NCI-H748 treated with DMSO at 0.1 percent for 48 hours (cell line): Measurements from ENCODE around the gene RFX3.

ENCODE experiments used
- DNase-seq: peaks from one replicate; lab custom pipeline; 2025; lab: John Stamatoyannopoulos, UW

The RFX3 gene

DNA sequence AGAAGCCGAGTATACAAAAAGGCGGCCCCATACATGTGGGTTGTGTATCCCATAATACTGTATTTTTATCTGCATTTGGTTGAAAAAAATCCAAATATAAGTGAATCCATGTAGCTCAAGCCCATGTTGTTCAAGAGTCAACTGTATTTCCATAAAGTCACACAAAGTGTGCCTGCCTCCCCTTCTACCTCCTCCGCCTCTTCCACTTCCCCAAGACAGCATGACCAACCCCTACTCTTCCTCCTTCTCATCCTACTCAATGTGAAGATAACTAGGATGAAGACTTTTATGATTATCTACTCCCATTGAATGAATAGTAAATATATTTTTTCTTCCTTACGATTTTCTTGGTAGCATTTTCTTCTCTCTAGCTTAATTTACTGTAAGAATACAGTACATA, 92.7 kb downstream of the RFX3 start:
- no peak for DNase-seq

DNA sequence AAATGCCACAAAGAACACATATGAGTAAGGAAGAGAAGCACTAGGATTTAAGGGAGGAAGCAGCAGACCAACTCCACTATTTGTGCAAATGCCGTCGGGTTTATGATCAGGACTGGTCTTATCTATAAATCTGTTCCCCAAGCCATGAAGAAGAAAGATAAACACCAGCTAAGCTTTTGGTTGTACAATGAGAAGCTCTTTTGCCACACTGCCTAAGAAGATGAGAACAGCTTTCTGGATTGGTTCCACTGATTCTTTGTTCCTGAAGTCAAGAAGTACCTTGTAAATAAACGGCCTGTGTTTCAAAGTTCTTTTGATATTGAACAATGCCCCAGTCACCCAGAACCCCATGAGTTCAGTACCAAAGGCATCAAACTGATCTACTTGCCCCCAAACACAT, 93.9 kb downstream of the RFX3 start:
- no peak for DNase-seq

DNA sequence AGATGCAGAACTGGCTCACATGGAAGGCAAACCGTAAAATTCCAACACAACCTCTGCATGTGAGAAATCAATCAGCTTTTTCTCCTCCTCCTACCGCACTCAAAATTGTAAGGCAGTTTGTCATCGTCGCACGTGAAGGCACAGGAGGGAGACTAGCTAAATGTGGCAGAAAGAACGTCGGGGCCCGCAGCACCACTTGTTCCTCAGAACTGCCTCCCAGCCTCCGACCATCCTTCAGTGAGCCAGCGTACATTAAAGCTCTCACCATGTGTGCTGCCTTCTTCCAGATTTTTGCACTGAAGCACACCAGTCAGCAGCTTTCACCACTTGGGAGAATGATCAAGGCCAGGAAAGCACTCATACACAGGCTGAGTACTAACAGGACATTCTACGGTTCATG, 105.9 kb downstream of the RFX3 start:
- DNase-seq, result no peak

DNA sequence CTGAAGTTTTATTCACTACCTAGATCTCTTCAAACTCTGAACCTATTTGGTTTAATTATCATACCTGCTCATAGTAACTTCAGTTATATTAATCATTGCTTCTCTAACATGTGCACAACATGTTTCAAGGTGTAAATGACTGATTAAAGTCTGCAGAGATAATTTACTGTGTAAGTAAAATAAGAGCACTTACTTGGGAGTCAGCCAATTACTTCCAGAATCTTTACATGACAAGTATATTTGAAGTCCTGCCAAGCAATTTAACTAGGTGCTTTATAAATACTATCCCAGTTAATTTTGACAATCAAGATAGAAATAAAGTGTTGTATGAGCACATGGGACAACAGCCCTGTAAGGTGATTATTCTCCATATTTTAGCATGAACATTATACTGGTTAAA, 109.9 kb downstream of the RFX3 start:
- no peak for DNase-seq

DNA sequence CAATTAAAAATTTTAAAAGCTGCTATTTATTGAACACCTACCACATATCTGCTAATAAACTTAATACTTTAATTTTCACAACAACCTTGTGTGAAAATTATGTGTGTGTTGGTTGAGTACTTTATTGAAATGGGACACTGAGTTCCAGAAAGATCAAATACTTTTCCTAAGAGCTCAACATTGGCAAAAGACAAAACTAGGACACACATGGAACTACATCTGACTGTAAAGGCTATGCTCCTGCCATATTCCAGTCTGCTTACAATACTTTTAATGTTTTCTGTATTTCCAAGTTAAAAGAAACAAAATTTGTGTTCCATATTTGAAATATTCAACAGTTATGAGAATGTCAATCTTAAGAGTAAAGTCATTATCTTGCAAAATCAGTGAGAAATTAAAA, 111.8 kb downstream of the RFX3 start:
- DNase-seq, result no peak

DNA sequence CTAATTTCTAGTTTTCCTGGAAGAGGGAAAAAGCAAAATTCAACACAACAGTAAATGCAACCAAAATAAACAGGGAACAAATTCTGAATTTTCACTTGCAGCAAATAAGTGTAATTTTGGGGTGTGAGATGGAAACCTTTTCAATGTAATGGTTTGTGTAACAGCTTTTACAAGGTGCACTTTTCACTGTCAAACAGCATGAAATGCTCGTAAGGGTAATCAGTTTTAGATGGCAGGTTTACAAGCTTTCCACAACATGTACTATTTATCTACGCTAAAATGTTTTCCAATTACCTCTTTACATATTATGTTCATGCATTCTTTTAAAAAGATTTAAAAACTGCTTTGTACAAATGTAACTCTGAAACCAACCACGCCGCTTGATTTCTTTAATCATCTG, 115.3 kb downstream of the RFX3 start:
- no peak for DNase-seq

DNA sequence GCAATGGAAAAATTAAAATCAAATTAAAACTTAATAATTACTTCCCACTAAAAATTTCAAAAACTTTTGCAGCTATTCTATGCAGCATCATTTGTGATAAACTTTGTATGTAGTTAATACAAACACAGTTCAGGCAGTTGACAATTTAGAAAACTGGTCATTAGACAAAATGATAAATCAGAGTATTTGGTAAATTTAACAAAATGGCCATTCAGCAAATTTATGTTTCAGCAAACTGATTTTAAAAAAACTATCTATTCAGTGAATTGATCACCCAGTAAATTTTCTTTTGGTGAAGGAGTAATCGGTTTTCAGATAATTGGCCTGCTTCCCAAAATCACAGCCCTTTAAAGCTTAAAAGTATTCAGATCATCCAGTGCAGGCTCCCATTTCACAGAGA, 116.3 kb downstream of the RFX3 start:
- no peak for DNase-seq

DNA sequence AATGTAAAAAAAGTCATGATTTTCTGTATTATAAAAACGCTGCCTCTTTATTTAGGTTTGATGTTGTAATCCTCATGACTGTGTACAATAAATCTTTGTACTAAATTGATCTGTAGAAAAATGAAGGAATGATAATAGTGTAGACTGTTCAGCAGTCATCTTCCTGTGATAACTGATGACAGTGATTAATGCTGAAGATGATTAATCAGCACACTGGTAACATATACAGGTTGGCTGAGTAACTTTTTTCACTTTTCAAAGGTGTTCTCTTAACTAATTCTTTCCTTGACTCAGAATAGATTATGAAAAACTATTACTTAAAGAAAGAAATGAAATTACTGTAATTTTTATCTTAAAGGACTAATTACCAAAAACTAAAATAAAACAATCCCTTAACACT, 122.5 kb downstream of the RFX3 start:
- no peak for DNase-seq

DNA sequence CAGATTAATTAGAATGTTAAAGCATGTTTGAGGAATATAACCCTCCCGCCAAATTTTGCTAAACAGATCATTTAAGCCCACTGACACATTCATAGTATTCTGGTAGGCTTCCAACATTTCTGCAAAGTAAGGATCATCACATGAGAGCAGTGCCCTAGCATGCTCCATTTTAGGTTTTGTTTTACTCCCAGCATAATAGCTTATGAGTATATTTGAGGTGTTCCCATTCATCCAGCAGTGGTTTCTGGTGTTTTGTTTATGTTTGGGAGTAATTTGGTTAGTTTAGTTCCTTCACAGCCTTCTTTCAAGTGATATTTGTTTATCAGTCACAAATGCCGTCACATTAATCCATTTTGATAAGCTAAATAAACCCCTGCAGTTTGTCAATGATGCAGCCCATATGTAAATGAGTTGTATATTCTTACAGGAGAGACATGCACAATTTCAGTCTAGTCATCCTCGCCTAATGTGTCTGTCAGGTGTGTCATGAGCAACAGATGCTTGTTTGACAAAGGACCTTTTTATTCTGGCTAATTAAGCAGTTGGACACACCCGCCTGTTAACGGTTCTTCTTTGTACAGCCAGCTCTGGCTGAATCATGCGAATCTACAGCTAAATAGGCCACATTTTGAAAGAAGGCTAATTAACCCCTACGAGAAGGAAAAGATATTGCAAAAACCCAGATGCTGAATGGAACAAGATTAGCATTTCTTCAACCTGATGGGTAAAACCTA, 124.4 kb downstream of the RFX3 start:
- peak; percentile 94 for DNase-seq

DNA sequence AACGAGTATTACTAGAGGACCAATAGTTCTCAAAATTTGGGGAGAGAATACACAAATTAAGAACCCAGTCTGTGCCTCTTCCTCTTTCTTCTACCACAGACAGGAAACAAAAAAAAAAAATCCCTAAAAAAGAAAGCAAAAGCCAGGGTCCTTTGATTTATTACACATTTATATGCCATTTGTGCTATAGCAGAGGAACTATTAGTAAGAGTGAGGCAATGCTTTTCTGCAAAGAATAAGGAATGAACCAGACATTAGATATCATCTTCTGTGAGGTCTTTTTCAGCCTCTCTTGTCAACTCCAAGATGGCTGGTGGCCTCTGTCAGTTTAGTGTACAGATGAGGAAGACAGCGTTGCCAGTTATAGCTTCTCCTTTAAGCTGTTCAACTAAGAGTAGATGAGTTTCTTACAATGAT, 127.6 kb downstream of the RFX3 start:
- no peak for DNase-seq

DNA sequence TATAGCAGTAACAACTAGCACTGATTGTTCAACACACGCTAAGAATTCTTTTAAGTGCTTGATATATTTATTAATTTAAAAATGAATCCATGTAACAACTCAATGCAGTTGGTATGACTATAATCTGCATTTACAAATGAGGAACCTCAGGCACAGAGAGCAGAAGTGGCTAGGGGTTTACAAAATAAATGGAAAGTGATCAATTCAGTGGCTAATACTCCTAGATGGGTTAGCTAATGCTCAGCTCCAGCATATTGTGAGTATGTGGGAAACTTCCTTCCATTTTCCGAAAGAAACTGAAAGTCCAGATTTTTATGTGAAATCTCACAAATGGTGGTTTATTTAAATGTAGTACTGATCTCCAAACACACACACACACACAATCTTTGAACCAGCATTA, 128.0 kb downstream of the RFX3 start:
- DNase-seq, result no peak

DNA sequence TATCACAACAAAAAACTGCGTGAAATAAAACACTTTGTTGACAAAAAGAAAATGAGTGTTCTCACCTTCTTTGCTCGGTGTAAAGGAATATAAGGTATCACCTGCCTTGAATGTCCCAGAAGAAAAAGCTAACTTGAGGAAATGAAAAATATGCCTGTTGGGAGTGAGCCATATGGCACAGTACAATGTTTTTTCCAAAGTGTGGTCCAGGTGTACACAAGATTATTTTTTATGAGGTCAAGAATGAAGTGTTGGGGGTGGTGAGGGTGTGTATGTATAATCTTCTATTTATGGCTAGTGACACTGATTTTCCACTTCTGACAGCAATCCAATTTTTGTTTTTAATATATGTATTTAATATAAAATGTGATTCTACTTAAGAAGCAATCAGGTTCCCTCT, 134.4 kb downstream of the RFX3 start:
- no peak for DNase-seq

DNA sequence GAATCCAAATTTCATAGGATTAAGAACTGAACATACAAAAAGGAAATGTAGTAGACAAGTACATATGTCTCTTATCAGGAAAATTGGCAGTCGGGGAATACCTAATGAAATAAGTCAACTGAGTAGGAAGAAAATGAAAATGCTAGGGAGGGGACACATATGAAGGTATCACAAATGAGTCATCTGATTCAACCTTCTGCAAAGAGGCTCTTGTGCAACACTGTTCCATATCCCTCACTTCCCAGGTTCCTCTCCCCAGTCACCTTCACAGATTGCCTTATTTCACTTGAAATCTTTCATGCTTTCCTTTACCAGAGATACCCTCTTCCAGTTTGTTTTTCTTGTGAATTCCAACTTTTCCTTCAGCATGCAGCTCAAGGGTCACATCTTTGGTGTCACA, 139.0 kb downstream of the RFX3 start:
- DNase-seq, result no peak

DNA sequence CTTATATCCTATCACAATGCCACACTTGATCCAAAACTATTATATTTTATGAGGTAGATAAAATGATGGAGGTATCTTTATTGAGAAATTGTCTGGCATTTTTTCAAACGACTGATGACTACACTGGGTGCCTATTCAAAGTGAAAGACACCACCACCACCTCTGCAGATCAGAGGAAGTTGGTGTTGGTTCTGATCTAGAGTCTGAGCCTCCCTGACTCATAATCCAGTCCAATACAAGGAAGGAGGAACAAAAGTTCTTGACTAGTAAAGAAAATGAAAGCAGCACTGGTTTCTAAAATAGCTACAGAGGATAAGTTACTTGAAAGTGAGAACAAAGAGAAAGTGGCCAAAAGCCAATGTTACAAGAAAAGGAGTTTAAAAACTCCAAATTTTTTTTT, 139.9 kb downstream of the RFX3 start:
- no peak for DNase-seq

DNA sequence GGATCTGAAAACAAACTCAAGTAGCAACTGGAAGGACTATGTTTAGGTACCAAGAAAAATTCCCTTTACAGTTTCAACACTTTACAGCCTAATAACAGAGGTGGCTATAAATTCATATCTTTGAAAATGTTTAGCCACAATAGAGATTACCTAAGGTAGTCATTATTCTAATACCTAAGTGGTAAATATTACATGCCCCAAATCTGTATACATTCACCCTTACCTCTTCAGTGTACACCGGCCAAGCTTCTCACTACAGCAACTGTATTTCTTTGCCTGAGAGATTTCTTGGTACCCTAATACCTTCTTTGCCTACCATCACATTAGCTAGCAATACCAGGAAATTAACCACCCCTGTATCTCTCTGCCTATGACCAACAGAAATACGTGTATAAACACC, 154.0 kb downstream of the RFX3 start:
- DNase-seq, result no peak

DNA sequence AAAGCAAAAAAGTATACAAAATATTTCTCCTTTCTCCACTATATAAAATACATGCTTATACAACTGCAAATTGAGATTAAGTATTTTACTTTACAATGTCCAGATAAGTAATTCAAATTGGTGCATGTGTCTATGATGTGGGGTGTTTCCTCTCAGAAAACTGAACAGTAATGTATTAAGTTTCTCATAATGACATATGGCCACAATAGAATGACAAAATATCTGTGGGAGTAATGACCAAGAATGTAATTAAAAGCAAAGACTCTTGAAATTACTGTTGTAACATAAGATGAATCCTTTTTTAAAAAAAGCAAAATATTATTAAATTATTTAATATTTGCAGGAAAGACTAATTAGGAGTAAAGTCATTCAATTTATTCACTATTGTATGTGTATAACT, 155.1 kb downstream of the RFX3 start:
- no peak for DNase-seq

DNA sequence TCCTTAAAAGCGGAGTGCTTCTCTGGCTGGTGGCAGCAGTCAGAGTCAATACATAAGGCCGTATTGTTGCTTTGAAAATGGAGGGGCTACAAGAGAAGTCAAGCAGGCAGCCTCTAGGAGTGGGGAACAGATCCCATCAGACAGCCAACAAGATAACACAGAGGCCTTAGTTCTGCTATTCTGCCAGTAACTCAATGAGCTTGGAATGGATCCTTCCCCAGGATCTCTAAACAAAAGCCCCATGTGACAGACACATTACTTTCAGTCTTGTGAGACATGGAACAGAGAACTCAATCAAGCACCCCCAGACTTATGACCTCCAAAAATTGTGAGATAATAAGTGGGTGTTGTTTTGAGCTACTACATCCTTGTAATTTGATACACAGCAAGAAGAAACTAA, 158.6 kb downstream of the RFX3 start:
- DNase-seq, result no peak

DNA sequence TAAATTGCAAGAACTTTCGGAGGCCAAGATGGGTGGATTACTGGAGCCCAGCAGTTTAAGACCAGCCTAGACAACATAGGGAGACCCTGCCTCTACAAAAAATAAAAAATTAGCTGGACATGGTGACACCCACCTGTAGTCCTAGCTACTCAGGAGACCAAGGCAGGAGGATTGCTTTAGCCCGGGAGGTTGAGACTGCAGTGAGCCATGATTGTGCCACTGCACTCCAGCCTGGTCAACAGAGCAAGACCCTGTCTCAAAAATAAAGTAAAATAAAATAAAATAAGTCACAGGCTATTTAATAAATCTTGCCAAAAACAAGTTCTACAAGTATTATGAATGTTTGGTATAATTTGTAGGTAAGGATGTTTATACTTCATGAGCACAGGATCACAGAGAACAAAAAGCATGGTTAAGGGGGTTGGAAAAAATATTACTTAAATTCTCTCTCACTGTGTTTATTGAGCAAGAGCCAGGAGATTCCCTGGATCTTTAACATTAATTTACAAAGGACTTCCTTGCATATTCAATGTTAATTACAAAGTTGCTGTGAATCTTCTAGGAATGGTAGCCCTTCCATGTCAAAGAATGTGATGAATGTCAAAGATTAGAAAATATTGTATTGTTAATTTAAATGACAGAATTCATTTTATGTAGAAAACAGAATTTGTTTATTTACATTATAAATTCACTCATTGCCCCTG, 164.0 kb downstream of the RFX3 start:
- no peak for DNase-seq

DNA sequence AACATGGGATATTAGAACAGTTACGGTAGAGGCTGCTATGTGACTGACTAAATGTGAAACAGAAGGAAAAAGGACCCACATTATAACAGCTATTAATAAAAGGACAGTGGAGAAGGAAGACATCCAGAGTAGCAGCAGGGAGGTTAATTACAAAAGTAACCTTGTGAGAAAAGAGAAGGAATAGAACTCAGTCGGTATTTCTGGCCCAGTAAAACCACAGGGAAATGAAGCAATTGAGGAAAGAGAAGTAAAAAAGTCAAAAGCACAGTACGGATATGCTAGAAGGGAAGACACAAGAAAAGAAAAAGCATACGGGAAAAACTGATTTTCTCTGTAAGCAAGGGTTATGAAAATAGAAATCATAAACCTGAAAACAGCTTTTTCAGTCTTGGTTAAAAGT, 164.7 kb downstream of the RFX3 start:
- DNase-seq, result no peak

DNA sequence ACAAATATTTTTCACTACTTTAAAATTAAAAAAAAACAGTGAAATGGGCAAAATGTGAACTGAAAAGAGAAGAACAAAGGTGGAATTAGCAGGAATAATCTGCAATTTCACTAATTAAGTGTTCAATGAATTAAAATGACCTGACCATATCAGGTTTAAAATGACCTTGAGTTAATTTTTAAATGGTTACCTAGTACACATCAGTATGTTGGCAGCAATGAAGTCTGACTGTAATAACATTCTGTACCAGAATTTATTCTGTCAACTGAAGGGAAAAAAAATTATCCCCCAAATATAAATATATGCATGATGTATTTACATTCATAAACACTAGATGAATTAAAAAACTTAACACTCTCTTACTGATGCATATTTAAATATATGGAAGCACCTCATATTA, 165.6 kb downstream of the RFX3 start:
- DNase-seq, result no peak

DNA sequence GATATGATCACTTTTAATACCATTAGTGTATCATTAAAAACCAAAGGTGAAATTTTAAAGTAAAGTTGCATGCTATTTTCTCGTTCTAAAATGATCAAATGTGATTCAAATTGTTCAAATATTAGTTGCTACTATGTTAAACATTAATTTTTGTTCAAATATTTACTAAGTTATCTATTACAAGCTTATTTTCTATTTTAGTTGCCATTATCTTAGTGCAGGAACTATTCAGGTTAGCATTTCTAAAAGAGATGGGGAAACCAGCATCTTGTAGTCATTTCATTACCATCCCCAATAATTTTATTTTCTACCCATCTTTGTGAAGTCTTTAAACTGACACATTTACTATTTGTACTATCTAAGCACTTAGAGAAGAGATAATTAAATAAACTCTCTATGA, 166.0 kb downstream of the RFX3 start:
- no peak for DNase-seq

DNA sequence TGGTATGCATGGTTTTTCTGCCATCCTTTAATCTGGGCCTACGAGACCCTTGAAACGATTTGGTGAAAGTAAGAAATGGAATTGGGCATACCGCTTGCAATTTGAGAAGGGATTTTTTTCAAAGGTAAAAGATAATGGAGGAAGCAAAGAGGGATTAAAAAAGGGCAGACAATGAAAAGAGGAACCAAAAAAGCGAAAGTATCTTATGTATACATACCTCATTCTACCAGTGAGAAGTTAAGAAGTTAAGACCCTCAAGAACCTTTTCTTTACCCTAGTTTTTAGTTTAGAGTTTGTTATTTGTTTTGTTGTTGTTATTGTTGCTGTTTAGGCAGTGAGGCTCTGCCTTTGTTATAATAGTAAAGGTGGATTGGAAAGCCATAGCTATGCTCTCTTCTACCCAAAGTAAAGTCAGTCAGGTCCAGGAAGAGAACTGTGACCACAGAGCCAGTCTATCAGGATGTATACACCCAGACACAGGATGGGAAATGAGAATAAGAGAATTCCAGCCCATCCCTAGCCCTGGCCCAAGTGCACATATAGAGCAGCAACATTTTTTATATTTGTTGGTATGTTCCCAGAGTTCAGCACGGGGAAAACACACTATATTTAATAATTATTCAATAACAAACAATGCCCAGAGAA, 166.6 kb downstream of the RFX3 start:
- DNase-seq, result no peak

DNA sequence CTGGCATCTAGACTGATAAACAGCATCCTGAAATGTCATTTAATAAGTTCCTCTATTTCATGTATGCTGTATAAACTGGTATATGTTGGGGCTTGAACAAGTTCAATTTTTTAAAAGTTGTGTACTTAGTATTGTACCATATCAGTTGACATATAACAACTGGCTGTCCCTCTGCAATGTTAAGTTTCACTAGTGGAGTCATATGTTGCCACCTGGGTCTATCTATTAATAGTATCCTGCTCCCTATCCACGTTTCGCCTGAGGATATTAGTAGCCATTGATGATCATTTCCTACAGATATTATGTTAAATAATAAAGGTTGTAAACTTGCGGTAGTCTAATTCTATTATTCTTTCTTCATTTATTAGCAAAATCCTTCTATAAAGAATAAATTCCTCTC, 177.6 kb downstream of the RFX3 start:
- no peak for DNase-seq

DNA sequence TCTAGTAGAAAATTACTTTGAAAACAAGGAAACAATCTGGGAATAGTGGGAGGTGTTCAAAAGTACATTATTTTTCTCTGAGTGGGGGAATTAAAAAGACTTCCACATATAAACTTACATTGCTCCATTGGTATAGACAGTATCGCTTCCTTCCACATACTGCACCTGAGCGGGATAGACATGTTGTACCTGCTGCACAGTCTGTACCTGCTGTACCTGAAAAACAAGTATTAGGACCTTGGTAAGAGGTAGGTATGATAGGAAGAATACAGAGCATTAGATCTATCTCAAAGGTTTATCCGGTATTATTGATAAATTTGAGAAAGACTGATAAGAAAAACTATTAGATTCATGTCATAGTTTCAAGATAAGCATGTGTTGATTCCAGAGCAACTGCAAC, 179.3 kb downstream of the RFX3 start:
- DNase-seq, result no peak
